Parathyroid adenoma (tissue), 2 donors: Measurements from ENCODE around the gene CIB1.
"Not testable (repeated sequence)": the region's sequence is repeated elsewhere in the genome, so short reads cannot be mapped to it uniquely, and the experiment has no call there.

Source experiments
- H2AFZ ChIP-seq: fragments of 300-600 bp; sonication (generic); one replicate; pipeline ENCODE4 v1.7.0; 2017; ENCODE audit warnings: antibody characterized with exemption, mild to moderate bottlenecking
- H3K27ac ChIP-seq: fragments of 300-600 bp; sonication (generic); one replicate; pipeline ENCODE4 v1.7.0; 2017
- H3K27me3 ChIP-seq: fragments of 300-600 bp; sonication (generic); one replicate; pipeline ENCODE4 v1.7.0; 2017; ENCODE audit warnings: low read length; ENCODE audit not compliant: control insufficient read depth, insufficient read depth
- H3K36me3 ChIP-seq: fragments of 300-600 bp; sonication (generic); one replicate; pipeline ENCODE4 v1.7.0; 2017; ENCODE audit warnings: low read length; ENCODE audit not compliant: control insufficient read depth, insufficient read depth
- H3K4me1 ChIP-seq: fragments of 300-600 bp; sonication (generic); one replicate; pipeline ENCODE4 v1.7.0; 2017; ENCODE audit warnings: control low read depth
- H3K4me2 ChIP-seq: fragments of 300-600 bp; sonication (generic); one replicate; pipeline ENCODE4 v1.7.0; 2017; ENCODE audit warnings: low read length
- H3K4me3 ChIP-seq: fragments of 300-600 bp; sonication (generic); one replicate; pipeline ENCODE4 v1.7.0; 2017; ENCODE audit warnings: low read depth, low read length
- H3K79me2 ChIP-seq: fragments of 300-600 bp; sonication (generic); one replicate; pipeline ENCODE4 v1.7.0; 2017; ENCODE audit warnings: control low read depth
- H3K9ac ChIP-seq: fragments of 300-600 bp; sonication (generic); one replicate; pipeline ENCODE4 v1.7.0; 2017; ENCODE audit warnings: mild to moderate bottlenecking
- H3K9me3 ChIP-seq: fragments of 300-600 bp; sonication (generic); one replicate; pipeline ENCODE4 v1.7.0; 2017; ENCODE audit warnings: low read length; ENCODE audit not compliant: control insufficient read depth
- CTCF ChIP-seq: fragments of 300-600 bp; sonication (generic); IDR thresholded peaks from one replicate; pipeline ENCODE4 v1.7.0; 2017; ENCODE audit warnings: antibody characterized with exemption, mild to moderate bottlenecking
- donor health status: primary hyperparathyroidism.

Gene CIB1

GRCh38 chr15:90233387-90234095 is at the start of gene CIB1:
Gene CIB1, minus strand, starts transcription at chr15:90233941. Its CDS starts 56 bp downstream, at chr15:90233885.
- Histone ChIP-seq H3K9ac (peak within 1 kb of the TSS; percentile 64), H3K27ac (peak within 1 kb of the TSS; percentile 84), H3K4me2 (peak within 1 kb of the TSS; percentile 86), H3K9me3 (no peaks in the 10 kb centered on the region), H3K4me1 (peaks cover 9% of the 10 kb centered on the region), H3K27me3 (no peaks in the 10 kb centered on the region), H3K36me3 (no peaks in the 10 kb centered on the region), H3K4me3 (peak within 1 kb of the TSS; percentile 78), H2AFZ (peak within 1 kb of the TSS; percentile 83), H3K79me2 (no peaks in the 10 kb centered on the region)
- no peak for TF ChIP-seq CTCF

GRCh38 chr15:90281637-90282036 is 47.9 kb upstream of the CIB1 start:
- not testable (repeated sequence) for H3K27me3 ChIP-seq, H2AFZ ChIP-seq, H3K4me1 ChIP-seq, H3K36me3 ChIP-seq, H3K9me3 ChIP-seq, H3K27ac ChIP-seq, H3K9ac ChIP-seq, H3K4me3 ChIP-seq, H3K79me2 ChIP-seq, H3K4me2 ChIP-seq

GRCh38 chr15:90280743-90281142 is 47.0 kb upstream of the CIB1 start:
- H3K4me3 ChIP-seq, H3K9ac ChIP-seq, H3K27ac ChIP-seq, H3K4me2 ChIP-seq, H3K4me1 ChIP-seq, H3K79me2 ChIP-seq, H3K9me3 ChIP-seq, H2AFZ ChIP-seq, H3K27me3 ChIP-seq, H3K36me3 ChIP-seq: not testable (repeated sequence)

GRCh38 chr15:90278467-90278866 is 44.7 kb upstream of the CIB1 start:
- not testable (repeated sequence) for H3K27ac ChIP-seq, H2AFZ ChIP-seq, H3K27me3 ChIP-seq, H3K9me3 ChIP-seq, H3K36me3 ChIP-seq, H3K4me3 ChIP-seq, H3K79me2 ChIP-seq, H3K9ac ChIP-seq, H3K4me2 ChIP-seq, H3K4me1 ChIP-seq

- peaks cover 4% of the 10 kb centered on the region for H3K4me1 ChIP-seq
- H3K27ac ChIP-seq, result no peak overlapping the region
- no peaks in the 10 kb centered on the region for H3K9me3 ChIP-seq
- peaks cover 12% of the 10 kb centered on the region for H3K79me2 ChIP-seq
- H3K4me3 ChIP-seq, result no peak overlapping the region
- H3K4me2 ChIP-seq, result no peak overlapping the region
- H2AFZ ChIP-seq, result no peak overlapping the region
- no peak for TF ChIP-seq CTCF
- H3K9ac ChIP-seq, result no peak overlapping the region
- H3K36me3 ChIP-seq, result no peaks in the 10 kb centered on the region
- H3K27me3 ChIP-seq, result no peaks in the 10 kb centered on the region
Observed at GRCh38 chr15:90271459-90272166, 37.9 kb upstream of the CIB1 start.

GRCh38 chr15:90270502-90271150 is 36.9 kb upstream of the CIB1 start:
- Histone ChIP-seq H3K27me3 (no peaks in the 10 kb centered on the region), H3K79me2 (peaks cover 20% of the 10 kb centered on the region), H3K4me1 (peaks cover 6% of the 10 kb centered on the region), H3K4me3 (no peak overlapping the region), H3K4me2 (no peak overlapping the region), H3K27ac (no peak overlapping the region), H3K36me3 (no peaks in the 10 kb centered on the region), H2AFZ (no peak overlapping the region), H3K9me3 (no peaks in the 10 kb centered on the region), H3K9ac (no peak overlapping the region)
- no peak for TF ChIP-seq CTCF
